ENCODE results near the gene EGR1. TPM values are rescaled to one million over a fixed set of nuclear protein-coding genes. Genes with fewer than 3 reads are reported as not detected.

EGR1 gene
- total RNA-seq, 1 experiment from 2014 or later: 83.3 TPM

- H3K23me2 ChIP-seq (ENCODE audit: insufficient read length, low read depth, low read length, poor library complexity, severe bottlenecking): peaks cover 11% of the 10 kb centered on the region
- no CpG with 5 or more reads among the region's 12 CpGs for WGBS (ENCODE audit: extremely low coverage, insufficient read length, low lambda C conversion rate)
- no peak overlapping the region for H2BK15ac ChIP-seq (ENCODE audit: low read depth, low read length)
- H2BK5ac ChIP-seq (ENCODE audit: insufficient read length, low read length): no peak overlapping the region
- no peaks in the 10 kb centered on the region for H3K79me2 ChIP-seq (ENCODE audit: insufficient read depth, low read length)
- no peak overlapping the region for H2AK5ac ChIP-seq (ENCODE audit: insufficient read length, low read length)
- no peak overlapping the region for H4K5ac ChIP-seq (ENCODE audit: insufficient read length, low read depth, low read length)
- H3K23ac ChIP-seq (ENCODE audit: insufficient read length, low read depth, low read length): no peak overlapping the region
- H3K27ac Mint-ChIP-seq: no peak overlapping the region
- H2AFZ ChIP-seq (ENCODE audit: low read length): no peak overlapping the region
- H4K91ac ChIP-seq (ENCODE audit: insufficient read length, low read depth, low read length): no peak overlapping the region
- no peaks in the 10 kb centered on the region; a peak in 1 of 5 replicates for H3K9me3 Mint-ChIP-seq
- H4K8ac ChIP-seq (replicated peaks; ENCODE audit: insufficient read length, low read depth, low read length): no peak overlapping the region
- no peak overlapping the region for H3K4ac ChIP-seq (ENCODE audit: low read depth, low read length)
- H3K56ac ChIP-seq (ENCODE audit: insufficient read length, low read depth, low read length): no peak overlapping the region
- H3K27me3 Mint-ChIP-seq (ENCODE audit: low read depth): peaks cover 45% of the 10 kb centered on the region
- H3K4me1 ChIP-seq (ENCODE audit: insufficient read depth, low read length): peaks cover 4% of the 10 kb centered on the region; the same call in 1 of the 2 replicates
- H3K27ac ChIP-seq (ENCODE audit: insufficient read length, low read depth, low read length): no peak overlapping the region
- H3K27me3 ChIP-seq (ENCODE audit: insufficient read depth, low read length): no peaks in the 10 kb centered on the region; the same call in 1 of the 2 replicates
- 0 out of 2 replicates have a peak overlapping the region, but pooled peaks have one; percentile 93 for H3K14ac ChIP-seq (ENCODE audit: insufficient read depth, low read length)
- no peak overlapping the region for H3K18ac ChIP-seq (ENCODE audit: insufficient read length, low read depth, low read length)
- H3K9me3 ChIP-seq (ENCODE audit: control insufficient read depth, low read depth, low read length): no peaks in the 10 kb centered on the region
- H3K4me2 ChIP-seq (ENCODE audit: insufficient read depth, insufficient read length, low read length): peak overlapping the region; percentile 52
- DNase-seq: no peak
- no peaks in the 10 kb centered on the region for H4K20me1 ChIP-seq (ENCODE audit: control insufficient read depth, insufficient read depth, insufficient read length)
- H3K4me1 Mint-ChIP-seq: peaks cover 32 to 41% of the 10 kb centered on the region in 2 experiments
- no peaks in the 10 kb centered on the region for H3K79me1 ChIP-seq (ENCODE audit: insufficient read depth, low read depth, low read length, poor library complexity, severe bottlenecking)
- no peak for TF ChIP-seq CTCF (conservative IDR thresholded peaks at IDR 0.05)
- H3K4me3 Mint-ChIP-seq: peak overlapping the region; percentile 52 to 75; a peak in 4 of 5 replicates
- H3K9ac ChIP-seq (ENCODE audit: extremely low read depth, insufficient read length, low read length): no peak overlapping the region
- H2BK120ac ChIP-seq (ENCODE audit: low read depth, low read length, poor library complexity, severe bottlenecking): no peak overlapping the region
- H2BK12ac ChIP-seq (ENCODE audit: insufficient read length, low read depth, low read length): no peak overlapping the region
- no peaks in the 10 kb centered on the region; a peak in 1 of 7 replicates for H3K36me3 Mint-ChIP-seq (ENCODE audit: insufficient read depth in 1 of 3, low read depth in 3 of 3)
- no peak overlapping the region for H2BK20ac ChIP-seq (ENCODE audit: low read depth, low read length, poor library complexity, severe bottlenecking)
- H3T11ph ChIP-seq (ENCODE audit: low read length): no peak overlapping the region
Observed at GRCh38 chr5:138490648-138491283, 25.5 kb downstream of the EGR1 start.
